H1 (cell line): ENCODE results near the gene RNF111. TPM values are rescaled to one million over a fixed set of nuclear protein-coding genes. Genes with fewer than 3 reads are reported as not detected.

Source experiments
- CTCF ChIA-PET: fragments of 300-600 bp; sonication (Branson Sonifier 250); formaldehyde crosslinking; loops from one replicate; lab custom pipeline; 2021; ENCODE audit not compliant: partially characterized antibody; lab: Charles Lee
- POLR2A ChIA-PET: fragments of 300-600 bp; sonication (Branson Sonifier 250); formaldehyde crosslinking; loops from one replicate; lab custom pipeline; 2021; ENCODE audit warnings: inconsistent platforms; ENCODE audit not compliant: partially characterized antibody; lab: Charles Lee
- DNase-seq, 2 experiments: peaks; one replicate each; pipeline versions ENCODE4 v3.0.0 to v3.0.0-alpha.2; 2010 to 2022; ENCODE audit warnings: low spot score in 2 of 2, low read depth in 1 of 2, mixed read lengths in 1 of 2
- FAIRE-seq: peaks from 2 replicates; lab custom pipeline; 2011; peaks lifted over from hg19 to GRCh38; lab: Jason Lieb, UNC
- H2AFZ ChIP-seq: 2 replicates; pipeline ENCODE4 v1.8.1; 2012; ENCODE audit warnings: low read length, inconsistent platforms
- H2AK5ac ChIP-seq: 2 replicates; pipeline ENCODE4 v1.6.1; 2013; ENCODE audit warnings: low read depth, low read length
- H2BK120ac ChIP-seq: replicated peaks from 2 replicates; pipeline ENCODE3; 2013; ENCODE audit warnings: low read depth, low read length, inconsistent platforms
- H2BK12ac ChIP-seq: 2 replicates; pipeline ENCODE4 v1.6.1; 2013; ENCODE audit warnings: low read depth, low read length
- H2BK15ac ChIP-seq: 2 replicates; pipeline ENCODE4 v1.6.1; 2013; ENCODE audit warnings: low read length
- H2BK20ac ChIP-seq: 2 replicates; pipeline ENCODE4 v1.6.1; 2013; ENCODE audit warnings: low read length
- H2BK5ac ChIP-seq: 2 replicates; pipeline ENCODE4 v1.6.1; 2013; ENCODE audit warnings: low read depth, low read length
- H3K14ac ChIP-seq: 2 replicates; pipeline ENCODE4 v1.6.1; 2013; ENCODE audit warnings: inconsistent platforms; ENCODE audit not compliant: insufficient read length
- H3K18ac ChIP-seq: 2 replicates; pipeline ENCODE4 v1.6.1; 2013; ENCODE audit warnings: low read length; ENCODE audit errors: extremely low read depth
- H3K23ac ChIP-seq: 2 replicates; pipeline ENCODE4 v1.6.1; 2013; ENCODE audit warnings: inconsistent platforms; ENCODE audit not compliant: insufficient read length
- H3K23me2 ChIP-seq: 2 replicates; pipeline ENCODE4 v1.6.1; 2013; ENCODE audit warnings: low read depth, low read length
- H3K27ac ChIP-seq: 2 replicates; pipeline ENCODE4 v1.6.1; 2011; ENCODE audit warnings: low read depth, low read length, inconsistent platforms
- H3K27me3 ChIP-seq, 4 experiments: replicated peaks in 1 of 4; 1 replicate in 1 of 4; 2 replicates in 3 of 4; pipeline versions ENCODE4 v1.6.1 to v1.8.1; 2011 to 2013; ENCODE audit warnings: low read length in 3 of 4, mild to moderate bottlenecking in 3 of 4, inconsistent platforms in 2 of 4, mixed read lengths in 2 of 4, moderate library complexity in 1 of 4; ENCODE audit not compliant: control insufficient read depth in 3 of 4, insufficient read depth in 3 of 4; ENCODE audit errors: extremely low read depth in 1 of 4
- H3K36me3 ChIP-seq, 4 experiments: 2 replicates each; pipeline versions ENCODE4 v1.6.1 to v1.8.1; 2011 to 2013; ENCODE audit warnings: mild to moderate bottlenecking in 4 of 4, low read length in 3 of 4, moderate library complexity in 2 of 4, control low read depth in 1 of 4, inconsistent platforms in 1 of 4; ENCODE audit not compliant: insufficient read depth in 4 of 4, control insufficient read depth in 2 of 4
- H3K4ac ChIP-seq: replicated peaks from 2 replicates; pipeline ENCODE3; 2013; ENCODE audit warnings: low read length, low read depth, mixed read lengths, inconsistent platforms; ENCODE audit not compliant: insufficient read length
- H3K4me1 ChIP-seq, 4 experiments: replicated peaks in 1 of 4; 1 replicate in 1 of 4; 2 replicates in 3 of 4; pipeline versions ENCODE4 v1.6.1 to v1.8.1; 2011 to 2013; ENCODE audit warnings: low read length in 3 of 4, inconsistent platforms in 2 of 4, mixed read lengths in 1 of 4; ENCODE audit not compliant: insufficient read depth in 4 of 4, control insufficient read depth in 3 of 4
- H3K4me2 ChIP-seq, 2 experiments: 2 replicates each; pipeline versions ENCODE4 v1.6.1 to v1.8.1; 2011 to 2013; ENCODE audit warnings: low read depth in 2 of 2, low read length in 2 of 2, control low read depth in 1 of 2, inconsistent platforms in 1 of 2, mild to moderate bottlenecking in 1 of 2; ENCODE audit not compliant: insufficient read depth in 1 of 2
- H3K4me3 ChIP-seq, 4 experiments: fragments of 200-600, 300-600 bp in 1 of 4; sonication (generic), shearing (Covaris generic), sonication (Bioruptor Twin) in 1 of 4; 2 replicates each; pipeline versions ENCODE4 v1.5.1 to v1.8.1; 2011 to 2016; ENCODE audit warnings: low read length in 4 of 4, low read depth in 3 of 4, control low read depth in 2 of 4, inconsistent platforms in 2 of 4, mild to moderate bottlenecking in 2 of 4, mixed read lengths in 1 of 4, moderate library complexity in 1 of 4; ENCODE audit not compliant: insufficient read depth in 2 of 4; ENCODE audit errors: extremely low read depth in 1 of 4
- H3K56ac ChIP-seq: replicated peaks from 2 replicates; pipeline ENCODE3; 2013; ENCODE audit warnings: low read depth, mild to moderate bottlenecking, mixed read lengths, low read length, inconsistent platforms; ENCODE audit not compliant: insufficient read length
- H3K79me1 ChIP-seq: 2 replicates; pipeline ENCODE4 v1.6.1; 2013; ENCODE audit warnings: low read depth, low read length, control low read depth
- H3K79me2 ChIP-seq, 2 experiments: 2 replicates each; pipeline versions ENCODE4 v1.6.1 to v1.8.1; 2012 to 2013; ENCODE audit warnings: low read length in 2 of 2, mild to moderate bottlenecking in 2 of 2, inconsistent platforms in 1 of 2; ENCODE audit not compliant: insufficient read depth in 2 of 2, control insufficient read depth in 1 of 2
- H3K9ac ChIP-seq, 4 experiments: replicated peaks in 1 of 4; 1 replicate in 1 of 4; 2 replicates in 3 of 4; pipeline versions ENCODE4 v1.6.1 to v1.8.1; 2011 to 2013; ENCODE audit warnings: low read depth in 3 of 4, low read length in 3 of 4, control low read depth in 2 of 4, mild to moderate bottlenecking in 2 of 4, moderate library complexity in 2 of 4, inconsistent platforms in 1 of 4; ENCODE audit errors: extremely low read depth in 1 of 4
- H3K9me3 ChIP-seq, 2 experiments: 2 replicates each; pipeline versions ENCODE4 v1.6.1 to v1.8.1; 2012 to 2013; ENCODE audit warnings: mild to moderate bottlenecking in 2 of 2, moderate library complexity in 2 of 2, control low read depth in 1 of 2, inconsistent platforms in 1 of 2, low read depth in 1 of 2, low read length in 1 of 2, mixed read lengths in 1 of 2; ENCODE audit not compliant: insufficient read depth in 2 of 2
- H4K20me1 ChIP-seq, 2 experiments: replicated peaks in 1 of 2; 2 replicates each; pipeline versions ENCODE3 to v1.8.1; 2011 to 2013; ENCODE audit warnings: inconsistent platforms in 2 of 2, low read length in 2 of 2, mild to moderate bottlenecking in 1 of 2; ENCODE audit not compliant: insufficient read depth in 2 of 2, control insufficient read depth in 1 of 2
- H4K5ac ChIP-seq: 2 replicates; pipeline ENCODE4 v1.6.1; 2013; ENCODE audit warnings: low read length, low read depth, mixed read lengths, inconsistent platforms; ENCODE audit not compliant: insufficient read length
- H4K8ac ChIP-seq: 2 replicates; pipeline ENCODE4 v1.8.0; 2013; ENCODE audit warnings: mild to moderate bottlenecking, moderate library complexity, low read length, inconsistent platforms; ENCODE audit not compliant: insufficient read depth; ENCODE audit errors: extremely low read depth
- H4K91ac ChIP-seq: replicated peaks from 2 replicates; pipeline ENCODE3; 2013; ENCODE audit warnings: low read length, mixed read lengths, inconsistent platforms; ENCODE audit not compliant: insufficient read length
- WGBS, 2 experiments: shearing (Covaris generic) in 1 of 2; methylation state at CpG; one replicate each; pipeline versions ENCODE4 v1.1.6 to v1.1.7; 2013 to 2015; ENCODE audit warnings: low lambda C conversion rate in 2 of 2, mixed read lengths in 2 of 2, inconsistent platforms in 1 of 2, low coverage in 1 of 2, missing lambda C conversion rate in 1 of 2; ENCODE audit not compliant: insufficient replicate concordance in 2 of 2, insufficient coverage in 1 of 2, insufficient read length in 1 of 2; ENCODE audit errors: extremely low coverage in 1 of 2, missing lambda C conversion rate in 1 of 2; 5-methylcytosine and 5-hydroxymethylcytosine counted together
- polyA plus RNA-seq, 7 experiments: library from polyadenylated mRNA; depleted of rRNA in 3 of 7; stranded (reverse) in 5 of 7; unstranded in 2 of 7; fragments of >200 nt in 5 of 7; fragments of 200-250 nt in 2 of 7; gene quantifications; 1 replicate in 5 of 7; 2 replicates in 1 of 7; 4 replicates in 1 of 7; pipeline versions ENCODE4 v1.2.1 to v1.2.3, GENCODE V29; 2011 to 2013; ENCODE audit warnings: missing spikeins in 2 of 7, mixed read lengths in 2 of 7
- total RNA-seq: library from RNA; stranded (reverse); fragmentation: NEBNext Ultra II Directional; extraction: Animal tissue kit (Norgen Biotek cat#: 25700); gene quantifications from 2 replicates; pipeline ENCODE4 v1.2.1, GENCODE V29; 2021

Gene RNF111
- total and polyA plus RNA-seq, 2 of the 8 experiments (the other 6 are each of a cell fraction or from before 2014, with no cell fraction given): 18.5 to 26.6 TPM

DNA sequence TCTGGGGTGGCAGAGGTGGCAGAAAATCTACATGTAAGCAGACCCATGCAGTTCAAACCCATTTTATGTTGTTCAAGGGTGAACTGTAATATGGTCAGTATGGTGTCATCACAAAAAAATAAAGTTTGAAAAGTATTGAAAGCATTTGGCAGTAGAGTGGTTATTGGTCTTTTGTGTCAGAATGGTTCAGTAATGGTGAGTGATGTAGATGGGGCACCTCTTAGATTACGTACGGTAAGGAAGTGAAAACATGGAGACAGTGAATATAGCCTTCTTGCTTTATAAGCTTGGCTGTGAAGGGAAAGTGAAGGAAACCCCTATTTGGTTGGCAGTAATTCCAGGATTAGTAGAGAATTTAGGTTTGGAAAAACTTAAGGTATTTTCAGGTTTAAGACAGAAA is 100.3 kb downstream of the RNF111 start:
- no peak overlapping the region for H3K56ac ChIP-seq
- ChIA-PET POLR2A (no interaction called here), CTCF (interaction anchor here (1.7 kb wide), 1 partner anchor 10 kb away, joined by 5 read pairs; no protein-coding TSS in a partner anchor)
- H2BK120ac ChIP-seq: no peak overlapping the region
- H3K79me2 ChIP-seq: no peaks in the 10 kb centered on the region
- H4K5ac ChIP-seq: no peak overlapping the region
- no peak overlapping the region for H2AK5ac ChIP-seq
- H3K23ac ChIP-seq: no peak overlapping the region
- H3K27me3 ChIP-seq: no peaks in the 10 kb centered on the region
- H2AFZ ChIP-seq: no peak overlapping the region
- 90% methylated on average over 2 of the region's 2 CpGs; no CpG with 5 or more reads in 1 of the 2 experiments for WGBS, 2 experiments
- no peak overlapping the region for H3K4me2 ChIP-seq
- no peak for DNase-seq
- no peak overlapping the region for H3K14ac ChIP-seq
- H3K23me2 ChIP-seq: no peaks in the 10 kb centered on the region
- no peak overlapping the region for H3K27ac ChIP-seq
- H2BK20ac ChIP-seq: no peak overlapping the region
- H3K18ac ChIP-seq: no peak overlapping the region
- H3K9ac ChIP-seq: no peak overlapping the region
- H3K4me1 ChIP-seq: no peaks in the 10 kb centered on the region
- H3K79me1 ChIP-seq: no peaks in the 10 kb centered on the region
- H2BK5ac ChIP-seq: no peak overlapping the region
- H3K4ac ChIP-seq: no peak overlapping the region
- peaks cover 0 to 50% (median 18%) of the 10 kb centered on the region in 4 experiments; a peak in 5 of 8 replicates for H3K36me3 ChIP-seq
- H4K20me1 ChIP-seq: peaks cover 0 to 2% of the 10 kb centered on the region in 2 experiments
- H2BK12ac ChIP-seq: no peak overlapping the region
- H4K8ac ChIP-seq: no peak overlapping the region
- H3K9me3 ChIP-seq: no peaks in the 10 kb centered on the region
- H3K4me3 ChIP-seq: no peak overlapping the region
- FAIRE-seq: no peak
- no peak overlapping the region for H2BK15ac ChIP-seq
- H4K91ac ChIP-seq: no peak overlapping the region
